ENCODE results near the gene JAKMIP3. TPM values are rescaled to one million over a fixed set of nuclear protein-coding genes. Genes with fewer than 3 reads are reported as not detected.

The JAKMIP3 gene
- total and polyA plus RNA-seq, 2 donors (not counting 1 experiment from before 2014, with no cell fraction given): 0.17 to 0.21 TPM

DNA sequence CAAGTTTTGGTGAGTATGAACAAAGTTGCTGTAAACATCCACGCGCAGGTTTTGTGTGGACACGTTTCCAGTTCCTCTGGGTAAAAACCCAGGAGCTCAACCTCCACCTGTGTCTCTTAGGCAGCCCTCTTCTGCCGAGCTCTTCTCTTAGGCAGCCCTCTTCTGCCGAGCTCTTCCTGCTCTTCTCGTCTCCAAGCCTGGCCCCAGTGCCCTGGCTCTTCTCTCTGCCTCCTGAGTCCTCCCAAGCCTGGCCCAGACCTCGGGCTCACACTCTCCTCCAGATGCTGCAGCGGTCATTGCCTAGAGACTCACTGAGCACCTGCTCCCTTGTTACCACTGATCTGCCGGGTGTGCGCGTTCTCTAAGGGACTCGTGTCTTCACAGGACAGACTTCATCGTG, 45.3 kb upstream of the JAKMIP3 start:
- no peak overlapping the region for H3K27ac Mint-ChIP-seq
- ATAC-seq (ENCODE audit: low read depth): no peak
- 76% methylated on average over 13 of the region's 13 CpGs for WGBS (ENCODE audit: insufficient coverage)

DNA sequence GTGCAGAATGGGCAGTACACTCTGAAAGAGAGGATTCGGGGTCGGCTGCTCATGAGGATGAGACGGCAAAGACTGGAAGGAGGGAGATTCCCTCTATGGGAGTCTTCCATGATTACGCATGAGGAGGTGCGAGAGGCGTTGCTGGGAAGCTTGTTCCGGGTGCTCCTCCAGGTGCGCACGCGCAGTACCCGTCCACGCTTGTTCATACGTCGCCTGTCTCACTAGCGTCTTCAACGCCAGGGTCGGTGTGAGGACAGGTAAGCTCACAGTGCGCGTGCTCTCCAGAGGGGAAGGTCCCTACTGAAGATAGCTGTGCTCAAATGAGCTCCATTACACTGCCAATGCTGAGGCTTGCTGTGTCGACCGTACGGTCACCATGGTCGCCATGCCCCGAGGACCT, 44.7 kb upstream of the JAKMIP3 start:
- no peak overlapping the region for H3K27ac ChIP-seq (ENCODE audit: low read length in 2 of 2)
- 96% methylated on average over 24 of the region's 24 CpGs for WGBS (ENCODE audit: insufficient coverage)
- ATAC-seq (ENCODE audit: low read depth) (no peak), DNase-seq (no peak)
- ChIA-PET POLR2A (no interaction called here), CTCF (interaction anchor here (5.2 kb wide), 1 partner anchor 134 kb away, joined by 106 read pairs; no protein-coding TSS in a partner anchor)
- H3K79me2 ChIP-seq (ENCODE audit: control insufficient read depth, insufficient read depth, low read length): no peaks in the 10 kb centered on the region
- H3K27me3 Mint-ChIP-seq: peaks cover 22% of the 10 kb centered on the region
- no peak overlapping the region for H3K4me3 Mint-ChIP-seq
- intact Hi-C loops (cut with micrococcal nuclease): no loop called here
- no peak overlapping the region for H3K4me2 ChIP-seq (replicated peaks; ENCODE audit: low read depth, low read length, poor library complexity, severe bottlenecking)
- no peak overlapping the region for H3K4me3 ChIP-seq (ENCODE audit: control extremely low read depth in 1 of 5, extremely low read depth in 1 of 5, insufficient read depth in 1 of 5, low read depth in 2 of 5, low read length in 4 of 5)
- peaks cover 0 to 7% of the 10 kb centered on the region in 2 donors for H3K4me1 ChIP-seq (ENCODE audit: control insufficient read depth in 2 of 2, insufficient read depth in 2 of 2, low read length in 2 of 2)
- no peaks in the 10 kb centered on the region for H3K9me3 ChIP-seq (ENCODE audit: control extremely low read depth in 1 of 3, control insufficient read depth in 2 of 3, insufficient read depth in 1 of 3, low read length in 2 of 3)
- H3K27ac Mint-ChIP-seq: no peak overlapping the region
- H3K9me3 Mint-ChIP-seq (ENCODE audit: insufficient read depth): no peaks in the 10 kb centered on the region
- H4K20me1 ChIP-seq (ENCODE audit: control insufficient read depth, insufficient read depth, low read length, poor library complexity, severe bottlenecking): no peaks in the 10 kb centered on the region
- no peaks in the 10 kb centered on the region for H3K36me3 ChIP-seq (replicated peaks in 1 of 2; ENCODE audit: control extremely low read depth in 1 of 2, control insufficient read depth in 1 of 2, extremely low read depth in 1 of 2, insufficient read depth in 2 of 2, low read length in 1 of 2)
- H3K27me3 ChIP-seq (replicated peaks in 1 of 4; ENCODE audit: control extremely low read depth in 1 of 4, control insufficient read depth in 3 of 4, insufficient read depth in 4 of 4, low read length in 3 of 4): peaks cover 0 to 7% (median 3%) of the 10 kb centered on the region in 4 experiments
- peaks cover 5% of the 10 kb centered on the region for H3K4me1 Mint-ChIP-seq
- H3K9ac ChIP-seq (ENCODE audit: low read length): no peak overlapping the region
- no peak overlapping the region for H2AFZ ChIP-seq (ENCODE audit: insufficient read depth, low read depth, low read length, poor library complexity, severe bottlenecking)
- TF ChIP-seq EZH2 (IDR thresholded peaks at IDR 0.05; ENCODE audit: borderline replicate concordance, insufficient read depth, low read depth, low read length, poor library complexity, severe bottlenecking): no peak
- TF ChIP-seq, protein P1, sequence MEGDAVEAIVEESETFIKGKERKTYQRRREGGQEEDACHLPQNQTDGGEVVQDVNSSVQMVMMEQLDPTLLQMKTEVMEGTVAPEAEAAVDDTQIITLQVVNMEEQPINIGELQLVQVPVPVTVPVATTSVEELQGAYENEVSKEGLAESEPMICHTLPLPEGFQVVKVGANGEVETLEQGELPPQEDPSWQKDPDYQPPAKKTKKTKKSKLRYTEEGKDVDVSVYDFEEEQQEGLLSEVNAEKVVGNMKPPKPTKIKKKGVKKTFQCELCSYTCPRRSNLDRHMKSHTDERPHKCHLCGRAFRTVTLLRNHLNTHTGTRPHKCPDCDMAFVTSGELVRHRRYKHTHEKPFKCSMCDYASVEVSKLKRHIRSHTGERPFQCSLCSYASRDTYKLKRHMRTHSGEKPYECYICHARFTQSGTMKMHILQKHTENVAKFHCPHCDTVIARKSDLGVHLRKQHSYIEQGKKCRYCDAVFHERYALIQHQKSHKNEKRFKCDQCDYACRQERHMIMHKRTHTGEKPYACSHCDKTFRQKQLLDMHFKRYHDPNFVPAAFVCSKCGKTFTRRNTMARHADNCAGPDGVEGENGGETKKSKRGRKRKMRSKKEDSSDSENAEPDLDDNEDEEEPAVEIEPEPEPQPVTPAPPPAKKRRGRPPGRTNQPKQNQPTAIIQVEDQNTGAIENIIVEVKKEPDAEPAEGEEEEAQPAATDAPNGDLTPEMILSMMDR (IDR thresholded peaks at IDR 0.05): no peak

More for the DNA sequence above, 45.3 kb upstream of the JAKMIP3 start:
- H3K27ac ChIP-seq (ENCODE audit: low read length in 2 of 2): no peak overlapping the region
- H3K27me3 ChIP-seq (replicated peaks in 1 of 4; ENCODE audit: control extremely low read depth in 1 of 4, control insufficient read depth in 3 of 4, insufficient read depth in 4 of 4, low read length in 3 of 4): peaks cover 0 to 7% (median 3%) of the 10 kb centered on the region in 4 experiments
- H3K36me3 ChIP-seq (replicated peaks in 1 of 2; ENCODE audit: control extremely low read depth in 1 of 2, control insufficient read depth in 1 of 2, extremely low read depth in 1 of 2, insufficient read depth in 2 of 2, low read length in 1 of 2): no peaks in the 10 kb centered on the region
- no peaks in the 10 kb centered on the region for H4K20me1 ChIP-seq (ENCODE audit: control insufficient read depth, insufficient read depth, low read length, poor library complexity, severe bottlenecking)
- no peaks in the 10 kb centered on the region for H3K79me2 ChIP-seq (ENCODE audit: control insufficient read depth, insufficient read depth, low read length)
- no peak overlapping the region for H2AFZ ChIP-seq (ENCODE audit: insufficient read depth, low read depth, low read length, poor library complexity, severe bottlenecking)
- peaks cover 0 to 7% of the 10 kb centered on the region in 2 donors for H3K4me1 ChIP-seq (ENCODE audit: control insufficient read depth in 2 of 2, insufficient read depth in 2 of 2, low read length in 2 of 2)
- H3K9me3 ChIP-seq (ENCODE audit: control extremely low read depth in 1 of 3, control insufficient read depth in 2 of 3, insufficient read depth in 1 of 3, low read length in 2 of 3): no peaks in the 10 kb centered on the region
- CTCF ChIA-PET: interaction anchor here (5.2 kb wide), 1 partner anchor 134 kb away, joined by 106 read pairs; no protein-coding TSS in a partner anchor
- H3K4me3 ChIP-seq (ENCODE audit: control extremely low read depth in 1 of 5, extremely low read depth in 1 of 5, insufficient read depth in 1 of 5, low read depth in 2 of 5, low read length in 4 of 5): no peak overlapping the region
- no peak overlapping the region for H3K4me3 Mint-ChIP-seq
- POLR2A ChIA-PET: no interaction called here
- no peak overlapping the region for H3K9ac ChIP-seq (ENCODE audit: low read length)
- DNase-seq: no peak
- peaks cover 5% of the 10 kb centered on the region for H3K4me1 Mint-ChIP-seq
- TF ChIP-seq, protein P1 (IDR thresholded peaks at IDR 0.05): no peak
- no peak for TF ChIP-seq EZH2 (IDR thresholded peaks at IDR 0.05; ENCODE audit: borderline replicate concordance, insufficient read depth, low read depth, low read length, poor library complexity, severe bottlenecking)
- H3K4me2 ChIP-seq (replicated peaks; ENCODE audit: low read depth, low read length, poor library complexity, severe bottlenecking): no peak overlapping the region
- H3K9me3 Mint-ChIP-seq (ENCODE audit: insufficient read depth): no peaks in the 10 kb centered on the region
- intact Hi-C loops (cut with micrococcal nuclease): no loop called here
- peaks cover 22% of the 10 kb centered on the region for H3K27me3 Mint-ChIP-seq
